GM23338 (cell line): ENCODE data around the gene APOL6. TPM values are rescaled to one million over a fixed set of nuclear protein-coding genes. Genes with fewer than 3 reads are reported as not detected.

Experiments used
- ATAC-seq: fragments of 200-7000 bp; cut with Tn5 transposase; 3 replicates; pipeline ENCODE4 v1.9.1; 2020
- DNase-seq: peaks from one replicate; pipeline ENCODE4 v3.0.0-alpha.2; 2015; ENCODE audit warnings: low spot score
- H2AFZ ChIP-seq: fragments of 200-600 bp; sonication (generic); 2 replicates; pipeline ENCODE4 v1.8.0; 2016; ENCODE audit warnings: antibody characterized with exemption, mild to moderate bottlenecking, moderate library complexity
- H3F3A ChIP-seq: fragments of 200-600 bp; sonication (generic); replicated peaks from 2 replicates; pipeline ENCODE4 v1.8.0; 2017; ENCODE audit warnings: antibody characterized with exemption, mixed run types, low read depth
- H3K27ac ChIP-seq: fragments of 200-600 bp; sonication (generic); 2 replicates; pipeline ENCODE4 v1.6.1; 2016; ENCODE audit warnings: low read depth
- H3K27me3 ChIP-seq: fragments of 200-600 bp; sonication (generic); 2 replicates; pipeline ENCODE4 v1.8.0; 2016; ENCODE audit warnings: mild to moderate bottlenecking, mixed run types, moderate library complexity; ENCODE audit not compliant: insufficient read depth
- H3K36me3 ChIP-seq: fragments of 200-600 bp; sonication (generic); 2 replicates; pipeline ENCODE4 v1.8.0; 2016; ENCODE audit warnings: mild to moderate bottlenecking; ENCODE audit not compliant: insufficient read depth
- H3K4me1 ChIP-seq: fragments of 200-600 bp; sonication (generic); 2 replicates; pipeline ENCODE4 v1.8.0; 2016; ENCODE audit warnings: mild to moderate bottlenecking, moderate library complexity; ENCODE audit not compliant: insufficient read depth
- H3K4me2 ChIP-seq: fragments of 200-600 bp; sonication (generic); 2 replicates; pipeline ENCODE4 v1.7.1; 2017; ENCODE audit warnings: mixed run types
- H3K4me3 ChIP-seq: fragments of 200-600 bp; sonication (generic); 2 replicates; pipeline ENCODE4 v1.6.1; 2016; ENCODE audit warnings: mixed run types
- H3K79me2 ChIP-seq: fragments of 200-600 bp; sonication (generic); replicated peaks from 2 replicates; pipeline ENCODE4 v1.8.0; 2017; ENCODE audit warnings: mild to moderate bottlenecking; ENCODE audit not compliant: insufficient read depth
- H3K9me2 ChIP-seq: fragments of 200-600 bp; sonication (generic); 2 replicates; pipeline ENCODE4 v1.8.0; 2017; ENCODE audit not compliant: insufficient read depth
- H4K20me1 ChIP-seq: fragments of 200-600 bp; sonication (generic); replicated peaks from 2 replicates; pipeline ENCODE4 v1.8.0; 2017; ENCODE audit warnings: mild to moderate bottlenecking; ENCODE audit not compliant: insufficient read depth
- H3K27ac Mint-ChIP-seq: 2 replicates; pipeline ENCODE4 v1.8.0; 2020; ENCODE audit warnings: inconsistent platforms, mild to moderate bottlenecking, moderate library complexity, mixed read lengths
- H3K27me3 Mint-ChIP-seq: 3 replicates; pipeline ENCODE4 v1.8.0; 2022; ENCODE audit warnings: low read depth, mild to moderate bottlenecking, moderate library complexity, mixed read lengths, inconsistent platforms; ENCODE audit not compliant: insufficient read depth, poor library complexity
- H3K36me3 Mint-ChIP-seq: 3 replicates; pipeline ENCODE4 v1.8.0; 2021; ENCODE audit warnings: low read depth, mild to moderate bottlenecking, inconsistent platforms, moderate library complexity, mixed read lengths
- H3K4me1 Mint-ChIP-seq: 3 replicates; pipeline ENCODE4 v1.8.0; 2020; ENCODE audit warnings: mild to moderate bottlenecking, inconsistent platforms, mixed read lengths
- H3K4me3 Mint-ChIP-seq: 3 replicates; pipeline ENCODE4 v1.8.0; 2021; ENCODE audit warnings: moderate library complexity, mild to moderate bottlenecking, inconsistent platforms, mixed read lengths
- H3K9me3 Mint-ChIP-seq: 3 replicates; pipeline ENCODE4 v1.8.0; 2020; ENCODE audit warnings: moderate library complexity, mild to moderate bottlenecking, inconsistent platforms, mixed read lengths
- CREB1 ChIP-seq: fragments of 250-450 bp; sonication (Bioruptor Pico); IDR thresholded peaks from 2 replicates; pipeline ENCODE4 v1.5.0; 2020; ENCODE audit warnings: low read depth, mild to moderate bottlenecking, moderate library complexity
- ETS1 ChIP-seq: IDR thresholded peaks from 2 replicates; pipeline ENCODE4 v1.6.1; 2016; ENCODE audit warnings: antibody characterized with exemption
- EZH2 ChIP-seq: fragments of 200-600 bp; sonication (generic); IDR thresholded peaks from one replicate; pipeline ENCODE4 v1.8.0; 2017; ENCODE audit warnings: antibody characterized with exemption, mild to moderate bottlenecking, low read depth; ENCODE audit not compliant: unreplicated experiment
- EZH2phosphoT487 ChIP-seq: fragments of 200-600 bp; sonication (generic); IDR thresholded peaks from one replicate; pipeline ENCODE4 v1.8.1; 2018; ENCODE audit warnings: antibody characterized with exemption; ENCODE audit not compliant: unreplicated experiment
- JUNB ChIP-seq: IDR thresholded peaks from one replicate; pipeline ENCODE4 v1.6.1; 2016; ENCODE audit warnings: antibody characterized with exemption; ENCODE audit not compliant: unreplicated experiment
- NANOG ChIP-seq: IDR thresholded peaks from 2 replicates; pipeline ENCODE4 v1.6.1; 2016; ENCODE audit warnings: antibody characterized with exemption, borderline replicate concordance
- POLR2AphosphoS5 ChIP-seq: IDR thresholded peaks from 2 replicates; pipeline ENCODE4 v1.6.1; 2016; ENCODE audit warnings: antibody characterized with exemption, low read depth
- REST ChIP-seq: IDR thresholded peaks from one replicate; pipeline ENCODE4 v1.6.1; 2018; ENCODE audit warnings: antibody characterized with exemption; ENCODE audit not compliant: unreplicated experiment
- STAT1 ChIP-seq: IDR thresholded peaks from one replicate; pipeline ENCODE4 v1.6.1; 2016; ENCODE audit warnings: antibody characterized with exemption; ENCODE audit not compliant: unreplicated experiment
- ZNF114 ChIP-seq: fragments of 250-450 bp; sonication (Bioruptor Pico); IDR thresholded peaks from 2 replicates; pipeline ENCODE4 v1.5.0; 2020; ENCODE audit warnings: mild to moderate bottlenecking, moderate library complexity
- ZNF331 ChIP-seq: fragments of 250-450 bp; sonication (Bioruptor Pico); IDR thresholded peaks from 2 replicates; pipeline ENCODE4 v1.5.0; 2020; ENCODE audit warnings: low read depth, mild to moderate bottlenecking, moderate library complexity
- ZNF462 ChIP-seq: fragments of 250-450 bp; sonication (Bioruptor Pico); IDR thresholded peaks from 2 replicates; pipeline ENCODE4 v1.5.0; 2020; ENCODE audit warnings: mild to moderate bottlenecking, moderate library complexity
- polyA plus RNA-seq: library from polyadenylated mRNA; unstranded; fragments of >200 nt; fragmentation: Nextera tagmentation; extraction: Ambion mirVana; gene quantifications from 2 replicates; pipeline ENCODE4 v1.2.1, GENCODE V29; 2016
- total RNA-seq: library from RNA; depleted of rRNA; stranded (reverse); fragments of >200 nt; shearing (Covaris generic); gene quantifications from 2 replicates; pipeline ENCODE4 v1.2.3, GENCODE V29; 2014

Gene APOL6
- total and polyA plus RNA-seq, 2 experiments from 2014 or later = 0.10 to 0.14 TPM

- TF ChIP-seq REST = no peak
- no peak for TF ChIP-seq EZH2
- no peak for TF ChIP-seq JUNB
- no peak for TF ChIP-seq ZNF331
- no peak for TF ChIP-seq EZH2phosphoT487
- no peak for TF ChIP-seq POLR2AphosphoS5
- TF ChIP-seq CREB1 = no peak
- TF ChIP-seq ZNF114 (CRISPR knock-in tag) = no peak
- TF ChIP-seq ETS1 = no peak
- TF ChIP-seq NANOG = no peak
- TF ChIP-seq STAT1 = no peak
These were observed 39.2 kb downstream of the APOL6 start (continued) for GRCh38 chr22:35687461-35687860.

GRCh38 chr22:35688913-35689675 lies 40.8 kb downstream of the APOL6 start:
- H2AFZ ChIP-seq = no peak overlapping the region

More at GRCh38 chr22:35688913-35689675, 40.8 kb downstream of the APOL6 start:
- H3F3A ChIP-seq = no peaks in the 10 kb centered on the region
- no peaks in the 10 kb centered on the region for H4K20me1 ChIP-seq
- Mint-ChIP-seq H3K9me3 (no peaks in the 10 kb centered on the region), H3K36me3 (no peaks in the 10 kb centered on the region), H3K4me3 (no peak overlapping the region), H3K4me1 (no peaks in the 10 kb centered on the region), H3K27ac (no peak overlapping the region), H3K27me3 (peaks cover 2% of the 10 kb centered on the region)
- no peak overlapping the region for H3K27ac ChIP-seq
- H3K27me3 ChIP-seq = no peaks in the 10 kb centered on the region
- H3K4me1 ChIP-seq = no peaks in the 10 kb centered on the region
- H3K4me2 ChIP-seq = no peak overlapping the region
- no peaks in the 10 kb centered on the region for H3K36me3 ChIP-seq
- TF ChIP-seq ZNF462 (no peak), ZNF331 (no peak), NANOG (no peak)
- no peak overlapping the region for H3K4me3 ChIP-seq
- no peaks in the 10 kb centered on the region for H3K79me2 ChIP-seq
- DNase-seq = no peak
- ATAC-seq = no peak
- no peaks in the 10 kb centered on the region for H3K9me2 ChIP-seq
